Measurements from ENCODE around the gene ATAD3B.
"Not testable (repeated sequence)": the region's sequence is repeated elsewhere in the genome, so short reads cannot be mapped to it uniquely, and the experiment has no call there.

Gene ATAD3B

GRCh38 chr1:1439546-1440261, 31.9 kb upstream of the ATAD3B start:
- Mint-ChIP-seq H3K27ac (no peak overlapping the region), H3K36me3 (no peaks in the 10 kb centered on the region), H3K4me1 (peaks cover 3% of the 10 kb centered on the region), H3K27me3 (peaks cover 10% of the 10 kb centered on the region), H3K4me3 (no peak overlapping the region), H3K9me3 (no peaks in the 10 kb centered on the region)

- Mint-ChIP-seq H3K4me3 (no peak overlapping the region), H3K27me3 (peaks cover 6% of the 10 kb centered on the region), H3K9me3 (no peaks in the 10 kb centered on the region), H3K27ac (no peak overlapping the region), H3K4me1 (no peaks in the 10 kb centered on the region), H3K36me3 (no peaks in the 10 kb centered on the region)
Observed at GRCh38 chr1:1440262-1441001, 31.1 kb upstream of the ATAD3B start.

GRCh38 chr1:1441002-1441888, 30.3 kb upstream of the ATAD3B start:
- H3K27me3 Mint-ChIP-seq = peaks cover 5% of the 10 kb centered on the region
- no peaks in the 10 kb centered on the region for H3K36me3 Mint-ChIP-seq
- no peak overlapping the region for H3K4me3 Mint-ChIP-seq
- no peaks in the 10 kb centered on the region for H3K4me1 Mint-ChIP-seq
- no peaks in the 10 kb centered on the region for H3K9me3 Mint-ChIP-seq
- H3K27ac Mint-ChIP-seq = no peak overlapping the region

- H3K4me3 Mint-ChIP-seq = no peak overlapping the region
- H3K27ac Mint-ChIP-seq = no peak overlapping the region
- no peaks in the 10 kb centered on the region for H3K4me1 Mint-ChIP-seq
- no peaks in the 10 kb centered on the region for H3K9me3 Mint-ChIP-seq
- H3K27me3 Mint-ChIP-seq = peaks cover 2% of the 10 kb centered on the region
- H3K36me3 Mint-ChIP-seq = no peaks in the 10 kb centered on the region
Observed at GRCh38 chr1:1442069-1442770, 29.3 kb upstream of the ATAD3B start.

- not testable (repeated sequence) for H3K27me3 Mint-ChIP-seq, H3K4me3 Mint-ChIP-seq, H3K36me3 Mint-ChIP-seq, H3K4me1 Mint-ChIP-seq, H3K9me3 Mint-ChIP-seq, H3K27ac Mint-ChIP-seq
Observed at GRCh38 chr1:1446631-1447030, 24.9 kb upstream of the ATAD3B start.

- Mint-ChIP-seq H3K9me3 (no peaks in the 10 kb centered on the region), H3K4me3 (no peak within 1 kb of the TSS)
Observed at GRCh38 chr1:1449099-1449739, 22.3 kb upstream of the ATAD3B start, which contains the start of gene ATAD3C. TSS of gene ATAD3C (plus strand) at chr1:1449689. CDS start at chr1:1450684, 995 bp downstream.

GRCh38 chr1:1450616-1451015, 20.9 kb upstream of the ATAD3B start:
- H3K4me3 Mint-ChIP-seq, H3K36me3 Mint-ChIP-seq, H3K4me1 Mint-ChIP-seq, H3K9me3 Mint-ChIP-seq, H3K27ac Mint-ChIP-seq, H3K27me3 Mint-ChIP-seq: not testable (repeated sequence)

More at GRCh38 chr1:1449099-1449739, 22.3 kb upstream of the ATAD3B start, which contains the start of gene ATAD3C:
- no peaks in the 10 kb centered on the region for H3K4me1 Mint-ChIP-seq
- H3K27me3 Mint-ChIP-seq = no peaks in the 10 kb centered on the region
- H3K27ac Mint-ChIP-seq = no peak within 1 kb of the TSS
- no peaks in the 10 kb centered on the region for H3K36me3 Mint-ChIP-seq

- no peak overlapping the region for H3K27ac Mint-ChIP-seq
- H3K27me3 Mint-ChIP-seq = no peaks in the 10 kb centered on the region
- H3K36me3 Mint-ChIP-seq = no peaks in the 10 kb centered on the region
- no peaks in the 10 kb centered on the region for H3K9me3 Mint-ChIP-seq
- no peak overlapping the region for H3K4me3 Mint-ChIP-seq
- H3K4me1 Mint-ChIP-seq = no peaks in the 10 kb centered on the region
Observed at GRCh38 chr1:1451696-1452364, 19.7 kb upstream of the ATAD3B start.

- H3K9me3 Mint-ChIP-seq, H3K4me1 Mint-ChIP-seq, H3K4me3 Mint-ChIP-seq, H3K36me3 Mint-ChIP-seq, H3K27ac Mint-ChIP-seq, H3K27me3 Mint-ChIP-seq: not testable (repeated sequence)
Observed at GRCh38 chr1:1452365-1452739, 19.2 kb upstream of the ATAD3B start.

GRCh38 chr1:1452882-1453281, 18.7 kb upstream of the ATAD3B start:
- Mint-ChIP-seq H3K9me3 (no peaks in the 10 kb centered on the region), H3K4me3 (no peak overlapping the region), H3K27ac (no peak overlapping the region), H3K36me3 (no peaks in the 10 kb centered on the region), H3K27me3 (no peaks in the 10 kb centered on the region), H3K4me1 (no peaks in the 10 kb centered on the region)

- H3K27me3 Mint-ChIP-seq, H3K27ac Mint-ChIP-seq, H3K4me3 Mint-ChIP-seq, H3K9me3 Mint-ChIP-seq, H3K36me3 Mint-ChIP-seq, H3K4me1 Mint-ChIP-seq: not testable (repeated sequence)
Observed at GRCh38 chr1:1454286-1455056, 17.1 kb upstream of the ATAD3B start.

GRCh38 chr1:1455366-1455884, 16.1 kb upstream of the ATAD3B start:
- Mint-ChIP-seq H3K36me3 (no peaks in the 10 kb centered on the region), H3K27me3 (no peaks in the 10 kb centered on the region), H3K9me3 (no peaks in the 10 kb centered on the region), H3K27ac (no peak overlapping the region), H3K4me3 (no peak overlapping the region), H3K4me1 (no peaks in the 10 kb centered on the region)

- H3K36me3 Mint-ChIP-seq, H3K9me3 Mint-ChIP-seq, H3K27me3 Mint-ChIP-seq, H3K4me1 Mint-ChIP-seq, H3K4me3 Mint-ChIP-seq, H3K27ac Mint-ChIP-seq: not testable (repeated sequence)
Observed at GRCh38 chr1:1455934-1456333, 15.6 kb upstream of the ATAD3B start.

All from activated naive CD4-positive, alpha-beta T cell treated with anti-CD3 and anti-CD28 coated beads, Interleukin-2, amount 50 U/mL, for 24 hours (primary cell).